ENCODE measurements around the gene CNBP. TPM values are rescaled to one million over a fixed set of nuclear protein-coding genes. Genes with fewer than 3 reads are reported as not detected.

CNBP gene
- total RNA-seq, 1 donor from 2014 or later = 227 TPM

DNA sequence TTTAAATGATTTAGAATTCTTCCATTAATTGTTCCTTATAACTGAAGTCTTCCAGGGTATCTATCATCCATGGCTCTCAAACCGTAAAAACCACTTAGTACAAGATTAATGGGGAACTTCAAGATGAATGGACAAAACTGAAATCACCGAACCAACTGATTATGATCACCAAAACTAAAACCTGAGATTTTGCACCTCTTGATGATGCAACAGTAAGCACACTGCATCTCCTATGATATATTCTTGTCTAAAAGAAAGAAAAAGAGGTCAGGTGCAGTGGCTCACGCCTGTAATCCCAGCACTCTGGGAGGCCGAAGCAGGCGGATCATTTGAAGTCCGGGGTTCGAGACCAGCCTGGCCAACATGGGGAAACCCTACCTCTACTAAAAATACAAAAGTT, 19.2 kb downstream of the CNBP start:
- no peaks in the 10 kb centered on the region for H3K27me3 ChIP-seq (ENCODE audit: insufficient read depth, low read length)
- peaks cover 22% of the 10 kb centered on the region for H3K36me3 ChIP-seq (ENCODE audit: insufficient read depth, low read length)
- FAIRE-seq = no peak
- H3K79me2 ChIP-seq (ENCODE audit: insufficient read depth, low read length) = peaks cover 16% of the 10 kb centered on the region
- H3K27ac ChIP-seq (ENCODE audit: low read depth, low read length) = no peak overlapping the region
- Mint-ChIP-seq H3K36me3 (ENCODE audit: low read depth, unreplicated experiment) (peaks cover 7% of the 10 kb centered on the region), H3K9me3 (ENCODE audit: unreplicated experiment) (no peaks in the 10 kb centered on the region), H3K27ac (ENCODE audit: unreplicated experiment) (no peak overlapping the region), H3K4me1 (ENCODE audit: low read depth, unreplicated experiment) (peaks cover 7% of the 10 kb centered on the region), H3K27me3 (ENCODE audit: low read depth, unreplicated experiment) (no peaks in the 10 kb centered on the region), H3K4me3 (ENCODE audit: unreplicated experiment) (no peak overlapping the region)
- H4K20me1 ChIP-seq (ENCODE audit: insufficient read depth, low read length) = peaks cover 10% of the 10 kb centered on the region
- no peaks in the 10 kb centered on the region for H3K9me3 ChIP-seq (ENCODE audit: insufficient read depth, low read depth, low read length)
- no peak overlapping the region for H3K9ac ChIP-seq (ENCODE audit: low read length)
- no peak for DNase-seq (ENCODE audit: low read depth)
- no peak overlapping the region for H3K4me3 ChIP-seq (ENCODE audit: insufficient read depth, low read depth, low read length)
- H2AFZ ChIP-seq (ENCODE audit: low read depth, low read length) = no peak overlapping the region
- H3K4me1 ChIP-seq (ENCODE audit: insufficient read depth, low read length) = peaks cover 10% of the 10 kb centered on the region
- no peak overlapping the region for H3K4me2 ChIP-seq (ENCODE audit: low read length)
- no peak for TF ChIP-seq CTCF (IDR thresholded peaks at IDR 0.05; ENCODE audit: insufficient read depth, low read depth, low read length)
- TF ChIP-seq EZH2 (IDR thresholded peaks at IDR 0.05; ENCODE audit: insufficient read depth, low read length) = no peak

DNA sequence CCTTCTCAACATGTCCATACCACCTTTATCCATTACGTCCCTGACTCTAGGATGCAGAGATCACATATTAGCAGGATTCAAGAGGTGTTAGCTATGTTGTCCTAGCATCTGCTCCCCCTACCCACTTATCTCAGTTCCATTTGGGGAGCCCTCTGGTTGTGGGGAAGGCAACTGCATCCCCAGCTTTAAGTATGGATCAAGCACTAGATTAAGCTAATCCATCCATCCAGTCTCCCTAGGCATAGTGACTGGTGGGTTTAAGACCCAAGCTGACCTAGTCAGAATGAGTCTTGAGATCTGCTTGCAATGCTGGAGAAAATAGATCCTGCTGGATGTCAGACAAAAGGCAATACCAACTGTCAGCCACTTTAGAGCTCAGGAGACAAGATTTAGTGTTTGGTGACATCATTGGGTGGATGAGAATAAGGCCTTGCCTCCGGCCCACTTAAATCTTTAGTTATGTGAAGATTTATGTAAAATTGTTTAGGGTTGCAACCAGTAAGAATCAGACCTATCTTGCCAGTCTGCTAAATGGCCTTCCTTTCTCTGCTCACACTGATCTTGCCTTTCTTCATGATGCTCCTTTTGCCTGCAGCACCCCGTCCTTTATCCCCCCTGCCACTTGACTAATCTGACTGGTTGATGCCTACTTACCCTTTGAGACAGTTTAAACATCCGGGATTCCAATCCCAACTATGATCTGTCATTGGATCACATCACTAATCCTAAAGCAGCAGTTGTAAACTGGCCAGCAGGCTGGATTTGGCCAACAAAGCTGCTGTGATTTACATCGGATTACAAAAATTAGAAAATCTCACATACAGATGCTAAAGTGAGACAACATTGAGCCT, 20.7 kb downstream of the CNBP start:
- H3K9me3 ChIP-seq (ENCODE audit: insufficient read depth, low read depth, low read length) = no peaks in the 10 kb centered on the region

More for the DNA sequence above, 20.7 kb downstream of the CNBP start:
- FAIRE-seq = no peak
- H3K27ac Mint-ChIP-seq (ENCODE audit: unreplicated experiment) = peak overlapping the region; percentile 87
- TF ChIP-seq CTCF (IDR thresholded peaks at IDR 0.05; ENCODE audit: insufficient read depth, low read depth, low read length) (no peak), EZH2 (IDR thresholded peaks at IDR 0.05; ENCODE audit: insufficient read depth, low read length) (no peak)
- Histone ChIP-seq H3K27ac (ENCODE audit: low read depth, low read length) (no peak overlapping the region), H3K4me1 (ENCODE audit: insufficient read depth, low read length) (peaks cover 16% of the 10 kb centered on the region), H3K36me3 (ENCODE audit: insufficient read depth, low read length) (peaks cover 23% of the 10 kb centered on the region), H2AFZ (ENCODE audit: low read depth, low read length) (no peak overlapping the region), H4K20me1 (ENCODE audit: insufficient read depth, low read length) (peaks cover 9% of the 10 kb centered on the region), H3K27me3 (ENCODE audit: insufficient read depth, low read length) (no peaks in the 10 kb centered on the region), H3K4me2 (ENCODE audit: low read length) (peak overlapping the region; percentile 89), H3K79me2 (ENCODE audit: insufficient read depth, low read length) (peaks cover 26% of the 10 kb centered on the region), H3K4me3 (ENCODE audit: insufficient read depth, low read depth, low read length) (no peak overlapping the region), H3K9ac (ENCODE audit: low read length) (peak overlapping the region; percentile 99)
- H3K36me3 Mint-ChIP-seq (ENCODE audit: low read depth, unreplicated experiment) = peaks cover 4% of the 10 kb centered on the region
- no peaks in the 10 kb centered on the region for H3K9me3 Mint-ChIP-seq (ENCODE audit: unreplicated experiment)
- peaks cover 13% of the 10 kb centered on the region for H3K4me1 Mint-ChIP-seq (ENCODE audit: low read depth, unreplicated experiment)
- no peak for DNase-seq (ENCODE audit: low read depth)
- H3K27me3 Mint-ChIP-seq (ENCODE audit: low read depth, unreplicated experiment) = no peaks in the 10 kb centered on the region
- peak overlapping the region; percentile 96 for H3K4me3 Mint-ChIP-seq (ENCODE audit: unreplicated experiment)
